Ishikawa (cell line): ENCODE results near the gene CACNA1D.

Experiments
- CEBPB ChIP-seq: IDR thresholded peaks from 2 replicates; pipeline ENCODE4 v1.6.1; 2012
- EGR1 ChIP-seq: IDR thresholded peaks from 2 replicates; pipeline ENCODE4 v1.6.1; 2012
- EP300 ChIP-seq: IDR thresholded peaks from 2 replicates; pipeline ENCODE4 v1.6.1; 2012; ENCODE audit warnings: borderline replicate concordance
- FOXM1 ChIP-seq: IDR thresholded peaks from 2 replicates; pipeline ENCODE4 v1.6.1; 2012; ENCODE audit warnings: low read depth, borderline replicate concordance
- RAD21 ChIP-seq: IDR thresholded peaks from 2 replicates; pipeline ENCODE4 v1.6.1; 2012; ENCODE audit warnings: low read depth
- TAF1 ChIP-seq: IDR thresholded peaks from 2 replicates; pipeline ENCODE4 v1.6.1; 2012; ENCODE audit warnings: low read depth, mild to moderate bottlenecking
- TCF12 ChIP-seq: IDR thresholded peaks from 2 replicates; pipeline ENCODE4 v1.6.1; 2012; ENCODE audit warnings: low read depth
- YY1 ChIP-seq: IDR thresholded peaks from 2 replicates; pipeline ENCODE4 v1.6.1; 2012; ENCODE audit warnings: low read depth
- TF ChIP-seq, protein P1 (sequence below): IDR thresholded peaks from 2 replicates; pipeline ENCODE4 v1.6.1; 2012
- TF ChIP-seq, protein P2 (sequence below): IDR thresholded peaks from 2 replicates; pipeline ENCODE4 v1.6.1; 2012; ENCODE audit warnings: low read depth, mild to moderate bottlenecking

DNA sequence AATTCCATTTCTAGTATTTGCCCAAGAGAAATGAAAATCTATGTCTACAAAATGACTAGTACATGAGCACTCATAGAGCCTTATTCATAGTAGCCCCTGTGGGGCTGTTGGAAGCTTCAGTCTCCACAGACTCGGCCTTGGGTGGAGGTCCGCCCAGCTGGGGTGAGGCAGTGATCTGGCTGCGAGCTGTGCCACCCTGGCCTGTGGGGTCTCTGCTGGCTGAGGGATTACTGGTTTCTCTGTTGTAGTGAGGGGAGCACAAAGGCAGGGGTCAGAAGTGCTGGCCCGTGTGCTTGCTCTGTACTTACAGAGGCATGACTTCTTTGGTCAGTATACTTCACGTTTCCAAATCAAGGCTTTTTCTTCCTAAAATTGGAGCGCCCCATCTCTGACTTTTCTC, 193.7 kb downstream of the CACNA1D start:
- no peak for TF ChIP-seq FOXM1
- TF ChIP-seq, protein P1, sequence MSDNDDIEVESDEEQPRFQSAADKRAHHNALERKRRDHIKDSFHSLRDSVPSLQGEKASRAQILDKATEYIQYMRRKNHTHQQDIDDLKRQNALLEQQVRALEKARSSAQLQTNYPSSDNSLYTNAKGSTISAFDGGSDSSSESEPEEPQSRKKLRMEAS = no peak
- no peak for TF ChIP-seq YY1
- TF ChIP-seq, protein P2, sequence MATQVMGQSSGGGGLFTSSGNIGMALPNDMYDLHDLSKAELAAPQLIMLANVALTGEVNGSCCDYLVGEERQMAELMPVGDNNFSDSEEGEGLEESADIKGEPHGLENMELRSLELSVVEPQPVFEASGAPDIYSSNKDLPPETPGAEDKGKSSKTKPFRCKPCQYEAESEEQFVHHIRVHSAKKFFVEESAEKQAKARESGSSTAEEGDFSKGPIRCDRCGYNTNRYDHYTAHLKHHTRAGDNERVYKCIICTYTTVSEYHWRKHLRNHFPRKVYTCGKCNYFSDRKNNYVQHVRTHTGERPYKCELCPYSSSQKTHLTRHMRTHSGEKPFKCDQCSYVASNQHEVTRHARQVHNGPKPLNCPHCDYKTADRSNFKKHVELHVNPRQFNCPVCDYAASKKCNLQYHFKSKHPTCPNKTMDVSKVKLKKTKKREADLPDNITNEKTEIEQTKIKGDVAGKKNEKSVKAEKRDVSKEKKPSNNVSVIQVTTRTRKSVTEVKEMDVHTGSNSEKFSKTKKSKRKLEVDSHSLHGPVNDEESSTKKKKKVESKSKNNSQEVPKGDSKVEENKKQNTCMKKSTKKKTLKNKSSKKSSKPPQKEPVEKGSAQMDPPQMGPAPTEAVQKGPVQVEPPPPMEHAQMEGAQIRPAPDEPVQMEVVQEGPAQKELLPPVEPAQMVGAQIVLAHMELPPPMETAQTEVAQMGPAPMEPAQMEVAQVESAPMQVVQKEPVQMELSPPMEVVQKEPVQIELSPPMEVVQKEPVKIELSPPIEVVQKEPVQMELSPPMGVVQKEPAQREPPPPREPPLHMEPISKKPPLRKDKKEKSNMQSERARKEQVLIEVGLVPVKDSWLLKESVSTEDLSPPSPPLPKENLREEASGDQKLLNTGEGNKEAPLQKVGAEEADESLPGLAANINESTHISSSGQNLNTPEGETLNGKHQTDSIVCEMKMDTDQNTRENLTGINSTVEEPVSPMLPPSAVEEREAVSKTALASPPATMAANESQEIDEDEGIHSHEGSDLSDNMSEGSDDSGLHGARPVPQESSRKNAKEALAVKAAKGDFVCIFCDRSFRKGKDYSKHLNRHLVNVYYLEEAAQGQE = no peak
- TF ChIP-seq TCF12 = no peak
- TF ChIP-seq EP300 = no peak
- no peak for TF ChIP-seq CEBPB
- no peak for TF ChIP-seq EGR1
- no peak for TF ChIP-seq TAF1
- TF ChIP-seq RAD21 = no peak
